OCI-LY7 (cell line): ENCODE data around the gene BEST2.

Source experiments
- CTCF ChIP-seq: fragments of 200-600 bp; sonication (generic); conservative IDR thresholded peaks from 2 replicates; pipeline ENCODE4 v1.5.1; 2014; ENCODE audit warnings: mild to moderate bottlenecking, antibody characterized with exemption, low read length, moderate library complexity, mixed read lengths
- EZH2phosphoT487 ChIP-seq: fragments of 200-600 bp; sonication (generic); IDR thresholded peaks from 2 replicates; pipeline ENCODE4 v1.6.1; 2018; ENCODE audit warnings: low read depth, borderline replicate concordance, mild to moderate bottlenecking, mixed run types, antibody characterized with exemption, low read length, moderate library complexity, mixed read lengths

- TF ChIP-seq CTCF (no peak), EZH2phosphoT487 (no peak)
These were observed 42.8 kb downstream of the BEST2 start for GRCh38 chr19:12794196-12794941.
